Measurements from ENCODE around the gene STN1. TPM values are rescaled to one million over a fixed set of nuclear protein-coding genes. Genes with fewer than 3 reads are reported as not detected.

The STN1 gene
- total RNA-seq, 2 experiments from 2014 or later = 48.8 to 49.8 TPM

- ATAC-seq (no peak), DNase-seq (peak; percentile 74)
- peaks cover 15% of the 10 kb centered on the region for H3K9me3 Mint-ChIP-seq (ENCODE audit: insufficient read depth)
- H3K4me1 Mint-ChIP-seq (ENCODE audit: low read depth) = peaks cover 60% of the 10 kb centered on the region
- peaks cover 53% of the 10 kb centered on the region for H3K36me3 Mint-ChIP-seq (ENCODE audit: low read depth)
- peak overlapping the region; percentile 97 for H3K27ac Mint-ChIP-seq
- H3K27me3 Mint-ChIP-seq (ENCODE audit: low read depth) = no peaks in the 10 kb centered on the region
- peak overlapping the region; percentile 98 for H3K4me3 Mint-ChIP-seq
- POLR2A ChIA-PET = interaction anchor here (3.6 kb wide), 1 partner anchor 7 kb away, joined by 27 read pairs; no protein-coding TSS in a partner anchor
- CTCF ChIA-PET = interaction anchor here (0.6 to 1.5 kb wide), 4 partner anchors 28 to 207 kb away, joined by 3 to 9 read pairs (median 3); partner anchors contain the start of gene SFR1
These were observed 2.2 kb downstream of the STN1 start for GRCh38 chr10:103915796-103916195.

- H3K27ac Mint-ChIP-seq = peak overlapping the region; percentile 99
- H3K4me3 Mint-ChIP-seq = peak overlapping the region; percentile 32
- no peaks in the 10 kb centered on the region for H3K27me3 Mint-ChIP-seq (ENCODE audit: low read depth)
- H3K36me3 Mint-ChIP-seq (ENCODE audit: low read depth) = peaks cover 68% of the 10 kb centered on the region
- ATAC-seq (no peak), DNase-seq (no peak)
- H3K4me1 Mint-ChIP-seq (ENCODE audit: low read depth) = peaks cover 75% of the 10 kb centered on the region
- ChIA-PET CTCF (interaction anchor here (2.0 to 4.0 kb wide), 3 partner anchors 11 to 23 kb away, joined by 5 to 18 read pairs (median 9); no protein-coding TSS in a partner anchor), POLR2A (interaction anchor here (1.6 kb wide), 1 partner anchor 209 kb away, joined by 5 read pairs; the partner anchor contains the start of gene SFR1)
- H3K9me3 Mint-ChIP-seq (ENCODE audit: insufficient read depth) = peaks cover 15% of the 10 kb centered on the region
These were observed 5.2 kb downstream of the STN1 start for GRCh38 chr10:103912759-103913158.

- H3K9me3 Mint-ChIP-seq (ENCODE audit: insufficient read depth) = peaks cover 15% of the 10 kb centered on the region
- ATAC-seq (peak; percentile 66), DNase-seq (peak; percentile 78)
- H3K36me3 Mint-ChIP-seq (ENCODE audit: low read depth) = peaks cover 59% of the 10 kb centered on the region
- CTCF ChIA-PET = interaction anchor here (1.2 to 4.0 kb wide), 3 partner anchors 9 to 211 kb away, joined by 3 to 18 read pairs (median 5); partner anchors contain the start of gene SFR1
- POLR2A ChIA-PET = interaction anchor here (0.6 to 2.0 kb wide), 12 partner anchors 8 to 440 kb away, joined by 3 to 20 read pairs (median 3); partner anchors contain the start of gene SFR1
- H3K4me1 Mint-ChIP-seq (ENCODE audit: low read depth) = peaks cover 77% of the 10 kb centered on the region
- no peaks in the 10 kb centered on the region for H3K27me3 Mint-ChIP-seq (ENCODE audit: low read depth)
- H3K4me3 Mint-ChIP-seq = peak overlapping the region; percentile 76
- H3K27ac Mint-ChIP-seq = peak overlapping the region; percentile 99
These were observed 6.9 kb downstream of the STN1 start for GRCh38 chr10:103911021-103911459.

- Mint-ChIP-seq H3K9me3 (ENCODE audit: insufficient read depth) (peaks cover 14% of the 10 kb centered on the region), H3K4me3 (peak overlapping the region; percentile 76), H3K27me3 (ENCODE audit: low read depth) (no peaks in the 10 kb centered on the region), H3K36me3 (ENCODE audit: low read depth) (peaks cover 54% of the 10 kb centered on the region), H3K27ac (peak overlapping the region; percentile 99), H3K4me1 (ENCODE audit: low read depth) (peaks cover 75% of the 10 kb centered on the region)
- CTCF ChIA-PET = interaction anchor here (1.2 to 4.0 kb wide), 4 partner anchors 9 to 212 kb away, joined by 3 to 18 read pairs (median 10); partner anchors contain the start of gene SFR1
- ATAC-seq = peak; percentile 48
- DNase-seq = no peak
- POLR2A ChIA-PET = interaction anchor here (0.6 to 2.0 kb wide), 10 partner anchors 9 to 441 kb away, joined by 3 to 20 read pairs (median 4); partner anchors contain the start of gene SFR1
These were observed 7.5 kb downstream of the STN1 start for GRCh38 chr10:103910442-103911012.

GRCh38 chr10:103905441-103905840, 12.5 kb downstream of the STN1 start:
- ChIA-PET CTCF (interaction anchor here (1.3 kb wide), 1 partner anchor 17 kb away, joined by 4 read pairs; no protein-coding TSS in a partner anchor), POLR2A (no interaction called here)
- DNase-seq (no peak), ATAC-seq (no peak)
- peaks cover 55% of the 10 kb centered on the region for H3K36me3 Mint-ChIP-seq (ENCODE audit: low read depth)
- H3K27ac Mint-ChIP-seq = peak overlapping the region; percentile 56
- H3K27me3 Mint-ChIP-seq (ENCODE audit: low read depth) = no peaks in the 10 kb centered on the region
- no peaks in the 10 kb centered on the region for H3K9me3 Mint-ChIP-seq (ENCODE audit: insufficient read depth)
- H3K4me1 Mint-ChIP-seq (ENCODE audit: low read depth) = peaks cover 70% of the 10 kb centered on the region
- H3K4me3 Mint-ChIP-seq = peak overlapping the region; percentile 3

- H3K27me3 Mint-ChIP-seq (ENCODE audit: low read depth) = no peaks in the 10 kb centered on the region
- no peaks in the 10 kb centered on the region for H3K9me3 Mint-ChIP-seq (ENCODE audit: insufficient read depth)
- H3K4me1 Mint-ChIP-seq (ENCODE audit: low read depth) = peaks cover 49% of the 10 kb centered on the region
- H3K27ac Mint-ChIP-seq = peak overlapping the region; percentile 48
- ChIA-PET CTCF (interaction anchor here (0.8 to 3.3 kb wide), 19 partner anchors 9 to 354 kb away, joined by 3 to 25 read pairs (median 5); partner anchors contain the start of genes SFR1 and STN1), POLR2A (interaction anchor here (0.6 to 2.9 kb wide), 5 partner anchors 9 to 221 kb away, joined by 3 to 20 read pairs (median 8); partner anchors contain the start of genes SFR1 and STN1)
- ATAC-seq (peak; percentile 84), DNase-seq (no peak)
- H3K4me3 Mint-ChIP-seq = peak overlapping the region; percentile 10
- peaks cover 66% of the 10 kb centered on the region for H3K36me3 Mint-ChIP-seq (ENCODE audit: low read depth)
These were observed 16.7 kb downstream of the STN1 start for GRCh38 chr10:103901299-103901698.

GRCh38 chr10:103899312-103899711, 18.7 kb downstream of the STN1 start:
- Mint-ChIP-seq H3K36me3 (ENCODE audit: low read depth) (peaks cover 71% of the 10 kb centered on the region), H3K27me3 (ENCODE audit: low read depth) (no peaks in the 10 kb centered on the region), H3K9me3 (ENCODE audit: insufficient read depth) (no peaks in the 10 kb centered on the region), H3K4me3 (no peak overlapping the region), H3K4me1 (ENCODE audit: low read depth) (peaks cover 55% of the 10 kb centered on the region), H3K27ac (peak overlapping the region; percentile 25)
- no peak for ATAC-seq
- no peak for DNase-seq
- ChIA-PET POLR2A (interaction anchor here (0.5 to 1.0 kb wide), 2 partner anchors 9 to 69 kb away, joined by 3 to 4 read pairs; no protein-coding TSS in a partner anchor), CTCF (interaction anchor here (1.2 to 2.7 kb wide), 4 partner anchors 9 to 376 kb away, joined by 4 to 7 read pairs (median 5); no protein-coding TSS in a partner anchor)

- H3K36me3 Mint-ChIP-seq (ENCODE audit: low read depth) = peaks cover 71% of the 10 kb centered on the region
- H3K27me3 Mint-ChIP-seq (ENCODE audit: low read depth) = no peaks in the 10 kb centered on the region
- peaks cover 48% of the 10 kb centered on the region for H3K4me1 Mint-ChIP-seq (ENCODE audit: low read depth)
- ATAC-seq (no peak), DNase-seq (no peak)
- H3K27ac Mint-ChIP-seq = no peak overlapping the region
- ChIA-PET POLR2A (no interaction called here), CTCF (interaction anchor here (1.1 to 2.7 kb wide), 2 partner anchors 11 to 86 kb away, joined by 3 to 7 read pairs; no protein-coding TSS in a partner anchor)
- H3K9me3 Mint-ChIP-seq (ENCODE audit: insufficient read depth) = no peaks in the 10 kb centered on the region
- H3K4me3 Mint-ChIP-seq = no peak overlapping the region
These were observed 20.7 kb downstream of the STN1 start for GRCh38 chr10:103897241-103897774.

- ATAC-seq = no peak
- H3K4me1 Mint-ChIP-seq (ENCODE audit: low read depth) = peaks cover 38% of the 10 kb centered on the region
- H3K27ac Mint-ChIP-seq = peak overlapping the region; percentile 5
- H3K4me3 Mint-ChIP-seq = no peak overlapping the region
- no peaks in the 10 kb centered on the region for H3K9me3 Mint-ChIP-seq (ENCODE audit: insufficient read depth)
- CTCF ChIA-PET = no interaction called here
- H3K27me3 Mint-ChIP-seq (ENCODE audit: low read depth) = no peaks in the 10 kb centered on the region
- POLR2A ChIA-PET = no interaction called here
- peaks cover 76% of the 10 kb centered on the region for H3K36me3 Mint-ChIP-seq (ENCODE audit: low read depth)
- DNase-seq = no peak
These were observed 21.8 kb downstream of the STN1 start for GRCh38 chr10:103896225-103896624.

- no peaks in the 10 kb centered on the region for H3K27me3 Mint-ChIP-seq (ENCODE audit: low read depth)
- ATAC-seq = peak; percentile 36
- H3K9me3 Mint-ChIP-seq (ENCODE audit: insufficient read depth) = no peaks in the 10 kb centered on the region
- peaks cover 34% of the 10 kb centered on the region for H3K4me1 Mint-ChIP-seq (ENCODE audit: low read depth)
- H3K4me3 Mint-ChIP-seq = no peak overlapping the region
- peak overlapping the region; percentile 43 for H3K27ac Mint-ChIP-seq
- ChIA-PET CTCF (interaction anchor here (0.9 to 3.4 kb wide), 6 partner anchors 11 to 226 kb away, joined by 3 to 11 read pairs (median 5); partner anchors contain the start of gene SFR1), POLR2A (interaction anchor here (0.7 to 1.6 kb wide), 5 partner anchors 13 to 227 kb away, joined by 3 to 5 read pairs (median 3); partner anchors contain the start of gene SFR1)
- no peak for DNase-seq
- H3K36me3 Mint-ChIP-seq (ENCODE audit: low read depth) = peaks cover 75% of the 10 kb centered on the region
These were observed 22.4 kb downstream of the STN1 start for GRCh38 chr10:103895411-103896186.

- DNase-seq (no peak), ATAC-seq (no peak)
- POLR2A ChIA-PET = interaction anchor here (0.7 to 1.6 kb wide), 4 partner anchors 17 to 228 kb away, joined by 3 to 5 read pairs (median 4); partner anchors contain the start of gene SFR1
- Mint-ChIP-seq H3K4me1 (ENCODE audit: low read depth) (peaks cover 38% of the 10 kb centered on the region), H3K36me3 (ENCODE audit: low read depth) (peaks cover 71% of the 10 kb centered on the region), H3K27me3 (ENCODE audit: low read depth) (no peaks in the 10 kb centered on the region), H3K27ac (peak overlapping the region; percentile 8), H3K4me3 (no peak overlapping the region), H3K9me3 (ENCODE audit: insufficient read depth) (no peaks in the 10 kb centered on the region)
- CTCF ChIA-PET = interaction anchor here (0.7 to 3.4 kb wide), 7 partner anchors 9 to 731 kb away, joined by 3 to 11 read pairs (median 5); partner anchors contain the start of gene SFR1
These were observed 23.5 kb downstream of the STN1 start for GRCh38 chr10:103894441-103894864.

Data from activated CD8-positive, alpha-beta T cell treated with anti-CD3 and anti-CD28 coated beads, Interleukin-2, amount 10 ng/mL, durations not matched to agents 7 days and 5 days (primary cell).